HepG2 (cell line): ENCODE data around the gene SLC7A4.

Experiments
- BRCA1 ChIP-seq: sonication (generic); formaldehyde crosslinking; IDR thresholded peaks from 2 replicates; pipeline ENCODE4 v1.4.0; 2020; ENCODE audit warnings: missing genetic modification reagents
- CEBPZ ChIP-seq: IDR thresholded peaks from 2 replicates; pipeline ENCODE4 v1.6.1; 2012; ENCODE audit warnings: low read length, improper control_type of control experiment
- CTCF ChIP-seq: sonication (generic); formaldehyde crosslinking; IDR thresholded peaks from 2 replicates; pipeline ENCODE4 v1.5.0; 2020; ENCODE audit warnings: mild to moderate bottlenecking, missing genetic modification reagents, moderate library complexity
- FOXK2 ChIP-seq: fragments of 450-650 bp; IDR thresholded peaks from 2 replicates; pipeline ENCODE4 v1.6.1; 2016
- POLR2A ChIP-seq, 2 experiments: IDR thresholded peaks; 2 replicates each; pipeline ENCODE4 v1.6.1; 2011; ENCODE audit warnings: low read depth in 2 of 2, low read length in 2 of 2, mild to moderate bottlenecking in 1 of 2, moderate library complexity in 1 of 2; ENCODE audit not compliant: insufficient read depth in 1 of 2
- TCF7L2 ChIP-seq: IDR thresholded peaks from 2 replicates; pipeline ENCODE4 v1.6.1; 2011; ENCODE audit warnings: mild to moderate bottlenecking, low read depth, low read length, moderate library complexity
- ZNF850 ChIP-seq: sonication (generic); formaldehyde crosslinking; conservative IDR thresholded peaks from 2 replicates; pipeline ENCODE4 v1.9.0; 2021; ENCODE audit warnings: mild to moderate bottlenecking, missing genetic modification reagents

- TF ChIP-seq FOXK2 (no peak), CEBPZ (no peak), TCF7L2 (no peak), BRCA1 (CRISPR knock-in tag) (no peak), CTCF (CRISPR knock-in tag) (no peak), POLR2A (IDR thresholded peaks at IDR 0.05; ENCODE audit: insufficient read depth in 1 of 2, low read depth in 2 of 2, low read length in 2 of 2) (no peak), ZNF850 (CRISPR knock-in tag) (no peak)
These were observed 38.8 kb downstream of the SLC7A4 start for GRCh38 chr22:20993304-20994127.
